HepG2 (cell line): Measurements from ENCODE around the gene EBPL. TPM values are rescaled to one million over a fixed set of nuclear protein-coding genes. Genes with fewer than 3 reads are reported as not detected.

Source experiments
- CSRNP1 ChIP-seq: sonication (generic); formaldehyde crosslinking; IDR thresholded peaks from 2 replicates; pipeline ENCODE4 v1.8.1; 2023; ENCODE audit warnings: mild to moderate bottlenecking, missing genetic modification reagents
- EP300 ChIP-seq, 3 experiments: sonication (generic) in 1 of 3; formaldehyde crosslinking in 1 of 3; IDR thresholded peaks; 2 replicates each; pipeline versions ENCODE4 v1.5.1 to v1.6.1; 2011 to 2020; ENCODE audit warnings: low read depth in 2 of 3, low read length in 2 of 3, borderline replicate concordance in 1 of 3, improper control_type of control experiment in 1 of 3, mild to moderate bottlenecking in 1 of 3, missing genetic modification reagents in 1 of 3, moderate library complexity in 1 of 3
- FOXA3 ChIP-seq: IDR thresholded peaks from 2 replicates; pipeline ENCODE4 v1.6.1; 2016; ENCODE audit warnings: missing genetic modification reagents, missing compliant biosample characterization
- HCFC1 ChIP-seq: fragments of 150-350 bp; IDR thresholded peaks from 2 replicates; pipeline ENCODE4 v1.6.1; 2014; ENCODE audit warnings: low read depth, low read length
- NCOA2 ChIP-seq: sonication (generic); formaldehyde crosslinking; IDR thresholded peaks from 2 replicates; pipeline ENCODE4 v1.8.0; 2022; ENCODE audit warnings: inconsistent platforms
- NR2C2 ChIP-seq: sonication (generic); formaldehyde crosslinking; IDR thresholded peaks from 2 replicates; pipeline ENCODE4 v1.4.0; 2020; ENCODE audit warnings: missing genetic modification reagents, mild to moderate bottlenecking, moderate library complexity, borderline replicate concordance
- PAXIP1 ChIP-seq: sonication (generic); formaldehyde crosslinking; conservative IDR thresholded peaks from 2 replicates; pipeline ENCODE4 v1.4.0; 2020; ENCODE audit warnings: mild to moderate bottlenecking, missing genetic modification reagents, moderate library complexity
- SAP130 ChIP-seq: IDR thresholded peaks from 2 replicates; pipeline ENCODE4 v1.6.1; 2016; ENCODE audit warnings: low read depth
- SMAD9 ChIP-seq: sonication (generic); formaldehyde crosslinking; IDR thresholded peaks from 2 replicates; pipeline ENCODE4 v1.5.1; 2020; ENCODE audit warnings: mild to moderate bottlenecking, missing genetic modification reagents
- SOX6 ChIP-seq, 2 experiments: fragments of 450-650 bp in 1 of 2; sonication (generic) in 1 of 2; formaldehyde crosslinking in 1 of 2; IDR thresholded peaks; 2 replicates each; pipeline versions ENCODE4 v1.4.0 to v1.6.1; 2017 to 2020; ENCODE audit warnings: antibody characterized with exemption in 1 of 2, mild to moderate bottlenecking in 1 of 2, missing genetic modification reagents in 1 of 2
- TFAP4 ChIP-seq: sonication (generic); IDR thresholded peaks from 2 replicates; pipeline ENCODE4 v1.6.1; 2016; ENCODE audit warnings: low read depth, borderline replicate concordance
- TFDP1 ChIP-seq: IDR thresholded peaks from 2 replicates; pipeline ENCODE4 v1.6.1; 2016; ENCODE audit warnings: missing compliant biosample characterization, missing genetic modification reagents, borderline replicate concordance
- TFDP2 ChIP-seq: sonication (generic); formaldehyde crosslinking; IDR thresholded peaks from 2 replicates; pipeline ENCODE4 v1.4.0; 2020; ENCODE audit warnings: missing genetic modification reagents
- ZNF841 ChIP-seq: sonication (generic); formaldehyde crosslinking; IDR thresholded peaks from 2 replicates; pipeline ENCODE4 v1.8.1; 2023; ENCODE audit warnings: missing genetic modification reagents, borderline replicate concordance
- polyA plus RNA-seq, 8 experiments: library from polyadenylated mRNA; depleted of rRNA in 3 of 8; stranded (reverse) in 7 of 8; unstranded in 1 of 8; fragments of >200 nt; fragmentation: Illumina TruSeq in 4 of 8; extraction: Trizol in 4 of 8; gene quantifications; 2 replicates each; pipeline versions ENCODE4 v1.2.1 to v1.2.3, GENCODE V29; 2011 to 2016; ENCODE audit warnings: low read depth in 4 of 8, missing spikeins in 1 of 8, mixed read lengths in 1 of 8; ENCODE audit not compliant: insufficient read depth in 1 of 8
- total RNA-seq, 5 experiments: library from RNA; depleted of rRNA; stranded (reverse); fragments of >200 nt; fragmentation: Illumina TruSeq; extraction: Trizol; gene quantifications; 2 replicates each; pipeline ENCODE4 v1.2.3, GENCODE V29; 2016; ENCODE audit warnings: low read depth in 1 of 5

Gene EBPL
- total and polyA plus RNA-seq, 2 of the 13 experiments (the other 11 are each of a cell fraction or from before 2014, with no cell fraction given), result 96.5 to 152 TPM

GRCh38 chr13:49740870-49741269, 49.6 kb upstream of the EBPL start (continued):
- TF ChIP-seq SAP130 (CRISPR knock-in tag) (peak; percentile 12; the same call in 1 of the 2 replicates), PAXIP1 (0 out of 2 replicates have a peak, but pooled peaks have one; percentile 19), CSRNP1 (CRISPR knock-in tag) (no peak), ZNF841 (no peak), TFDP1 (CRISPR knock-in tag) (no peak), FOXA3 (CRISPR knock-in tag) (peak; percentile 56), SMAD9 (no peak), SOX6 (IDR thresholded peaks at IDR 0.05) (no peak), SOX6 (CRISPR knock-in tag; IDR thresholded peaks at IDR 0.05) (peak; percentile 70; the same call in 1 of the 2 replicates), NR2C2 (CRISPR knock-in tag) (no peak), TFDP2 (CRISPR knock-in tag) (no peak), EP300 (IDR thresholded peaks at IDR 0.05; ENCODE audit: low read depth in 2 of 2, low read length in 2 of 2) (peak in 1 of 2 experiments; percentile 64; a peak in 1 of 4 replicates), EP300 (CRISPR knock-in tag; IDR thresholded peaks at IDR 0.05; ENCODE audit: borderline replicate concordance) (no peak), HCFC1 (no peak), TFAP4 (no peak), NCOA2 (CRISPR knock-in tag) (peak; percentile 67)
